HG03159 (cell line): ENCODE measurements around the gene CDK17.
A peak's percentile ranks its signal among the peaks of the same experiment; 100 is the strongest.
"Not testable (repeated sequence)": the region's sequence is repeated elsewhere in the genome, so short reads cannot be mapped to it uniquely, and the experiment has no call there.

Source experiments
- ATAC-seq: cut with Tn5 transposase; IDR thresholded peaks from one replicate; pipeline ENCODE4 v1.9.1; 2021; ENCODE audit warnings: mild to moderate bottlenecking, moderate library complexity; ENCODE audit not compliant: unreplicated experiment

The CDK17 gene

DNA sequence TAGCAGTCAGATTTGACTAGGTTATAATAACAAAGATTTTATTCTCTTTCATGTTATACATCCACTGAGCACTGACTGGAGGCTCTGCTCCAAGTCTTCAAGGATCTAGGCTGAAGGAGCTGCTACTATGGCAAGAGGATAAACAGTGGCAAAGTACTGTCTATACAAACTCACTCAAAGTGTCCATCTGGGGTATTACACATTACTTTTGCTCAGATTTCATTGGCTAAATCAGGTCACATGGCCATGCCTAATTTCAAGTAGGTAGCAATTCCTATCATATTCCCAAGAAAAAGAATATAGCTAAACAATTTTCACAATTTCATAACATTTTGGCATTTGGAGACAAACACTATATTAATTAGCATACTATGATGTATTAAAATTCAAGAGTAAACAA, 40.9 kb downstream of the CDK17 start:
- no peak for ATAC-seq

DNA sequence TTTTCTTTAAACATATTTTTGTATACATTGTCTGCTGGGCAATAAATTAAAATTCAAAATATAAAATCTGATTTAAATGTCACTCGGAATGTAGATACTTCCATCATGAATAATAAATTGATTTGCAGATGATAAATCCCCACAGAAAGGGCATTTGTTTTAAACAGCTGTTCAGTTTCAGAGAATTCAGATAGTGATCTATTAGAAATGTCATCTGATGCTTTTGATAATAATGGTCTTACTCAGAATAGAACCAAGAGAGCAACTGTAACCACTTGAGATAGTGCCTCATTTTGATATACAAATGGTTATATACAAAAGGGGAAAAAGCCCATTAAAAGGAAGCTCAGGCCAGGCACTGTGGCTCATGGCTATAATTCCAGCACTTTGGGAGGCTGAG, 43.4 kb downstream of the CDK17 start:
- ATAC-seq = no peak

DNA sequence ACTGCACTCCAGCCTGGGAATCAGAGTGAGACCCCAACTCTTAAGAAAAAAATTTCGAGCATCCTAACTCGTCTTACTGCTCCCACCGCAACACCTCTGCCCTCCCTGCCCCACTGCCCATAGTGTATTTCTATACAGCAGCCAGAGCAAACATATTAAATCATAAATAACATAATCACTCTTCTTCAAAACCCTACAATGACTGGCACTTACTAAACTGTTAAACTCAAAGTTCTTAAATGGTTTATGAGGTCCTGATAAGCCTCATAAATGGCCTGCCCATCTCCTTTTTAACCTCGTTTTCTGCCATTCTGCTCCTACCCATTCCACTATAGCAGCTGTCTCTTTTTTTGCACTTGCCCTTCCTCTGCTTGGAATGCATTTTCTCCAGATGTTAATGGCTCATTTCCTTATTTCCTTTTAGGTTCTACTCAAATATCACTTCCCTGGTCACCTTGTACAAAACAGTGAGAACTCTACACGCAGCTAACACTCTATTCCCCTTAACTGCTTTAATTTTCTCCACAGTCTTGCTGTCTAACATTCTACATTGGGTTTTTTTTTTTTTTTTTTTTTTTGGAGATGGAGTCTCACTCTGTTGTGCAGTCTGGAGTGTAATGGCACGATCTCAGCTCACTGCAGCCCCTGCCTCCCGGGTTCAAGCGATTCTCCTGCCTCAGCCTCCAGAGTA, 45.2 kb downstream of the CDK17 start:
- no peak for ATAC-seq

DNA sequence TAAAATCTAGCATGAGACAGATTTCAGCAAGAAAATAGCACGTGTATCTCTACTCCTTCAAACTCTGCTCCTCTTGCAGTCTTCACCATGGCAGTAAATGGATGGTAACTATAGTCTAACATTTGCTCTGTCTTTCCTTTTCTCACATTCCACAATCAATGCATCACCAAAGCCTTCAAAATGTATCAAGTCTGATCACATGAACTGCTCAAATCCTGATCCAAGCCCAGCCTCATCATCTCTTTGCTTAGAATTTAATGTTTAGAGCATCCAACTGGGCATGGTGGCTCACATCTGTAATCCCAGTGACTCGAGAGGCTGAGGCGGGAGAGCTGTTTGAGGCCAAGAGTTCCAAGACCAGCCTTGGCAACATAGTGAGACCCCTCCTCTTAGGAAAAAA, 45.9 kb downstream of the CDK17 start:
- no peak for ATAC-seq

DNA sequence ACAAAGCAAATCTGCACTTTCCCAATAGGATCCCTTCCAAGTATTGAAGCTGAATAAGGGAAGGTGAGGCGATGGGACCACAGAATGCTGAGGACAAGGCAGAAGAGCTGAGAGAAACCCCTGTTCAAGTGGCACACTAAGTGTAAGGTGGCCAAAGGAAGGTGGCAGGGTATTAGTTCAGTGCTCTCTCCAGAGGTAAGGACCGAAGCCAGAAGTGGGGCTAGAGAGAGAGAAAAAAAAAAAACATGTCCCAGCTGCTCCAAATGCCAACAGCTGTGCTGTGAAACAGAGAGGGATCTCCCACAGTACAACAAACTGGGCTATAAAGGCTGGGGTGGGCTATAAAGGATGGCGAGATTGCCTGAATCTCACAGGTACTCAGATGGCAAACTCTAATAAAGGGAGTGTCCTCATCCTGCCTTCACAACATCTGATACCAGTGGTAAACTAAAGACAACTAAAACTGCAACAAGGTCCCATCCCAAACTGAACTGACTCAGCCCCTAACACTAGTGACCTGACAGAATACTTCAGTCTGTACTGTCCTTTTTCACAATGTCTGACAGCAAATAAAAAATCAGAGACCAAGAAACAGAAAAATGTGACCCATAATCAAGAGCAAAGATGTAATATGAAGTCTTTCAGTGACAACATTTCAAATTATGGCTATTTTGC, 47.9 kb downstream of the CDK17 start:
- ATAC-seq = no peak

DNA sequence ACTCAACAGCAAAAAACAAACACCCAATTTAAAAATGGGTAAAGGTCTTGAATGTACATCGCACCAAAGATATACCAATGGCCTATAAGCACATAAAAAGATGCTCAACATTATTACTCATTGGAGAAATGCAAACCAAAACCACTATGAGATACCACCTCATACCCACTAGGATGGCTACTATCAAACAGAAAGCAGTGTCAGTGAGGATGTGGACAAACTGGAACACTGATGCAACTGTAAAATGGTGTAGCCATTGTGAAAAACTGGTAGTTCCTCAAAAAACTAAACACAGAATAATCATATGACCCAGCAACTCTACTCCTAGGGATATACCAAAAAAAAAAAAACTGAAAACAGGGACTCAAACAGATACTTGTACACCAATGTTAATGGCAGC, 49.3 kb downstream of the CDK17 start:
- peak; percentile 55 for ATAC-seq

DNA sequence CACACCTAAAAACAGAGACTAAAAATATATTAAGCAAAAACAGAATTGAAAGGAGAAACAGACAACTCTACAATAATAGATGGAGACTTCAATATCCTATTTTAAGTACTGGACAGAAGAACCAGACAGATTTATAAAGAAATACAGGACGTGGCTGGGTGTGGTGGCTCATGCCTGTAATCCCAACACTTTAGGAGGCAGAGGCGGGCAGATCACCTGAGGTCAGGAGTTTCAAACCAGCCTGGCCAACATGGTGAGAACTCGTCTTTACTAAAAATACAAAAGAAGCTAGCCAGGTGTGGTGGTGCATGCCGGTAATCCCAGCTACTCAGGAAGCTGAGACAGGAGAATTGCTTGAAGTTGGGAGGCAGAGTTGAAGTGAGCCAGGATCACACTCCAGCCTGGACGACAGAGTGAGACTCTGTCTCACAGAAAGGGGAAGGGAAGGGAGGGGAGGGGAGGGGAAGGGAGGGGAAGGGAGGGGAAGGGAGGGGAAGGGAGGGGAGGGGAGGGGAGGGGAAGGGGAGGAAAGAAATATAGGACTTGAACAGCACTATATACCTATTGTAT, 53.0 kb downstream of the CDK17 start:
- no peak for ATAC-seq

DNA sequence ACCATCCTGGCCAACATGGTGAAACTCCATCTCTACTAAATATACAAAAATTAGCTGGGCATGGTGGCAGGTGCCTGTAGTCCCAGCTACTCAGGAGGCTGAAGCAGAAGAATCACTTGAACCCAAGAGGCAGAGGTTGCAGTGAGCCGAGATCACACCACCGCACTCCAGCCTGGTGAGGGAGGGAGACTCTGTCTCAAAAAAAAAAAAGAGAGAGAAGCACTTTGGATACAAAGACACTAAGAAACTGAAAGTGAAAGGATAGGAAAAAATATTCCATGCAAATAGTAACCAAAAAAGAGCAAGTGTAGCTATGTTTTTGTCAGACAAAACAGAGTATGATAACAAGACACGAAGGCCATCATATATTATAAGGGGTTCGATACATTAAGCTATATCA, 53.5 kb downstream of the CDK17 start:
- not testable (repeated sequence) for ATAC-seq

DNA sequence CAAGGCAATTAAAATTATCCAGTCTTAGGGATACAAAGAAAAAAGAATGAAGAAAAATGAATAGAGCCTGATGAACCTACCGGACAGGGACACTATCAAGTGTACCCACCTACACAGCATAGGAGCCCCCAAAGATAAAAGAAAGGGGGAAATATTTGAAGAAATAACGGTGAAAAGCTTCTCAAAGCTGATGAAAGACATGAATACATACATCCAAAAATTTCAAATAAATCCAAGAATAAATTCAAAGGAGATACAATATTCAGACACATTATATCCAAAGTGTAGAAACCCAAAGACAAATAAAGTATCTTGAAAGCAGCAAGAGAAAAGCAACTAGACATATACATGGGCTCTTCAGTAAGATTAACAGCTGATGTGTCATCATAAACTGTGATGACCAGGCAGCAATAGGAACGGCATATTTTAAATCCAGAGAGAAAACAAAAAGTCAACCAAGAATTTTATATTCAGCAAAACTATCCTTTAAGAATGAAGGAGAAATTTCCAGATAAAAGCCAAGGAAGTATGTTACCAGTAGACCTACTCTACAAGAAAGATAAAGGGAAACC, 56.0 kb downstream of the CDK17 start:
- no peak for ATAC-seq

DNA sequence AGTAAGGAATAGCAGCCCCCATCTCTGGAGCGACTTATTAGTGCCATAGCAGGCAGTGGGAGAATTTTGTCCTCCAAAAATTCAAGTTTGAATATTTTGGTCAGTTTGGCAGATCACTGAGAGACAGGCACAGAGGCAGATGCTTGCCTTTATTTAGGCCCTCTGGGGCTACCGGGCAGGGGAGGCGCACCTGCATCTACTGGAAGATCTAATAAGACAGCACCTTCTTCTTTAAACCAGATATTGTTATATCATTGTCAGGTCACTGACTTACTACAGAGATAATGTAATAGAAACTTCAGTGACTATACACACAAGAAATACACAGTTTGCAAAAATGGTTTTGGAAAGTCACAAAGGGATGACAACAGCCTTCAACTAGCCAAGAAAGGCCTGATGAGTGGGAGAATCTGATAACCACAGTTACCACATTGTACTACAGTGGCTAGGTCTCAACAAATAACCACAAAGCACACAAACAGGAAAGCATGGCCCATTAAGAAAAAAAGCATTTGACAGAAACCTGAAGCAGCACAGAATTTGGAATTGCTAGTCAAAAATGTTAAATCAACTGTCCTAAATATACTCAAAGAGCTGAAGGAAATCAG, 56.8 kb downstream of the CDK17 start:
- ATAC-seq = no peak

DNA sequence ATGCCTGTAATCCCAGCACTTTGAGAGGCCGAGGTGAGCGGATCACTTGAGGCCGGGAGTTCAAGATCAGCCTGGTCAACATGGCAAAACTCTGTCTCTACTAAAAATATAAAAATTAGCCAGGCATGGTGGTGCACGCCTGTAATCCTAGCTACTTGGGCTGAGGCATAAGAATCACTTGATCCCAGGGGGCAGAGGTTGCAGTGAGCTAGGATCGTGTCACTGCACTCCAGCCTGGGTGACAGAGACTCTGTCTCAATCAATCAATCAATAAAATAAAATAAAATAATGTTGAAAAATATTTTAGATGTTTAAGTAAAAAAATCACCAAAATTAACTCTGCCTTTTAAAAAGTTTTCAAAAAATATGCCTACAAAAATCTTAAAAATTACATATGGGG, 60.6 kb downstream of the CDK17 start:
- ATAC-seq = not testable (repeated sequence)

DNA sequence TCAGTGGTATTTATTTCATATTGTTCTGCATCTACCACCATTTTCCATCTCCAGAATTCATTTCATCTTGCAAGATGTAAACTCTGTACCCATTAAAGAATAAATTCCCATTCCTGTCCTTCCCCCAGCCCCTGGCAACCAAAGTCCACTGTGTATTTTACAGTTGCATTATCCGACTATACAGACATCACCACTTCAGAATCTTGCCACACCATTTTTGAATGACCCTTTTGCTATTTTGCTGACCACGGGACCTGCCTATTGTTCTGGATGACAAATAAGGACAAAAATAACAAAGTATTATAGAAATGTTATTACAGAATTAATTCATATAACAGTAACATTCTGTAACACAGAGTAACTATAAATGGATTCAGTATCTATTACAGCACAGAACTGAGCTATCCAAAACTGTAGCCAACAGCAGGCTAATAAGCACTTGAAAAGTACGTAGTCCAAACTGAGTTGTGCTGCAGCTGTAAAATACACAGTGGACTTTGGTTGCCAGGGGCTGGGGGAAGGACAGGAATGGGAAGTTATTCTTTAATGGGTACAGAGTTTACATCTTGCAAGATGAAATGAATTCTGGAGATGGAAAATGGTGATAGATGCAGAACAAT, 61.3 kb downstream of the CDK17 start:
- no peak for ATAC-seq

DNA sequence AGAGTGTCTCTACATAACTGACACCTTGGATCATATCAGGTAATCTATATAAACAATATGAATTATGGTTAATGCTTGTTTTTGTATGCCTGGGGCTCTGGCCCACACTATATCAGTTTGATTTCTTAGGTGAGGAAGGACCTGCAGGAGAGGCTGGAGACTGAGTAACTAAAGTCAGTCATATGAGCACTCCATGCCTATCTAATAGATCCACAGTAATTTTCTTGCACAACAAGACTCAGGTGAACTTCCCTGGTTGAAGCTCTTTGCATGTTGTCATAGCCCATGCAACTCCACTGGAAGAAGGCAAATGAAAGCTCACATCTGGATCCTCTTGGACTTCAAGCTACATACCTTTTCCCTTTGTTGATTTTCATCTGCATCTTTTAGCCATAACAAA, 62.3 kb downstream of the CDK17 start:
- no peak for ATAC-seq

DNA sequence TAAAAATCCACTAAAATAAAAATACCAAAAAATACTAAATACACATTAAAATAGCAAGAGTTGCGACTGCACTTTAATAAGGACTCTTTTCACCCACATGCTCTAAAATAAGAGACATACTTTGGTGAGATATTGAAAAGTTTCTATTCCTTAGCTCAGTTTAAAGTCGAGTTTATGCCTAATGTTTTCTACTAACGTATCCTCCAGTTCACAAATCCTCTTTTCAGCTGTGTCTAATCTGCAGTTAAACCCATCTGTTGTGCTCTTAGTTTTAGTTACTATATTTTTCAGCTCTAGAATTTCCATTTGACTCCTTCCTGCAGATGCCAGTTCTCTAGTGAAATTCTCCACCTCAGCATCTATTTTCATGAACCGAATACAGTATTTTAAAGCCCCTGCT, 63.8 kb downstream of the CDK17 start:
- ATAC-seq = no peak

DNA sequence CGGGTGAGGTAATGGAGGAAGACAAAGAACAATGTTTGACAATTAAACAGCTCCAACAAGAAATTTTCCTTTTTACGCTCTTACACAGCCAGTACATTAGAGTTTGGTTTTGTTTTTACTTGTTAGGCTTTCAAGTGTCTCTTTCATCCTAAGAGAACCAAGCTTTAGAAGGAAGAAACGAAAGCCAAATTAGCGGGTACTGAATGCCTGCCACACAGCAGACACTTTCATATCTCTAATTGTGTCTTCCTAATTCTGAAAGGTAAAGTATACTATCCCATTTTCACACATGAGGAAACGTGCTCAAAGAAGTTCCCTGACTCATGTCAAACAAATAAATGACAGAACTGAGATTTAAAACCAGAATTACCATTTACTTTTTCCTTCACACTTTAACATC, 65.0 kb downstream of the CDK17 start:
- peak; percentile 85 for ATAC-seq

DNA sequence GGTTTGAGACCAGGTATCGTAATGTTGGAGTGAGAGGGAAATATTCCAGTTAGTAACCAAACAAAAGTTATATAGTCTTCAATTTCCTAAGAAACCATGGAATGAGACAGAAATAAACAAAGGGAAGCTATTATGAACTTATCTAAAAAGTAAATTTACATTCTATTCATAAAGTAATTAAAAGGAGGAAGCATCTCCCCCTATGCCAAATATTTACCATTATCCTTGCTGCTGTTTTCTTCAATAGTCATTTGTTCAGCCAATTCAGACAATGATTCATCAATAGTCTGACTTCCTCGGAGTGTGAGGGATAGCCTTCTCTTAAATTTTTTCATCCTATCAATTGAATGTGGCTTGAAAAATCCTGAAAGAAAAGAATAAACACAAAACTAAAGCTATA, 65.7 kb downstream of the CDK17 start:
- no peak for ATAC-seq

DNA sequence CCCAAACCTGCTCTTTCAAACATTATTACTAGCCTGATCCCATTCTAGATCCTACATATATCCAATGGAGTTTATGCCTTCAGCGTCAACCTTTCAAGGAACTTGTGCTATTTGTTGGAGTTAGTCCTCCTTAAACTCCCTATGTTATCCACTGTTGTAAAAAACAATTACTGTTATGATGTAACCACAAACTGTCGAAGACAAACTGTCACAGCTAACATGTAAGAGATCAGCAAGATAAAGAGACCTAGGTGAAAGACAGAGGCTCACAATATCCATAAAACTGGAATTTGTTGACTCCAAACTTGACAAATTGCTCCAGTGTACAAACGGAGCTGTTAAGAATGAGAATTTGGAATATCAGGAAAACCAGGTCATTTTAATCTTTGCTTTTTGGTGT, 70.7 kb downstream of the CDK17 start:
- no peak for ATAC-seq

DNA sequence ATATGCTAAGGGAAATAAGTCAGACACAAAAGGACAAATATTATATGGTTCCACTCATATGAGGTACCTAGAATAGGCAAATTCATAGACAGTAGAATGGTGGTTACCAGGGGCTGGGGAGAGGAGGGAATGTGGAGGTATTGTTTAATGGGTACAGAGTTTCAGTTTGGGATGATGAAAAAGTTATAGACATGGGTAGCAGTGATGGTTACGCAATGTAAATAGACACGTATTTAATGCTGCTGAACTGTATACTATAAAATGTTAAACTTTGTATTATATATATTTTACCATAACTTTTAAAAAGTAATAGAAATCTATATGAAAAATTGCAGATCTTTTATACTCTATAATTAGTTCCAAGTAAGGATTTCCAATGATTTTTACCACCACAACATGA, 71.2 kb downstream of the CDK17 start:
- no peak for ATAC-seq

DNA sequence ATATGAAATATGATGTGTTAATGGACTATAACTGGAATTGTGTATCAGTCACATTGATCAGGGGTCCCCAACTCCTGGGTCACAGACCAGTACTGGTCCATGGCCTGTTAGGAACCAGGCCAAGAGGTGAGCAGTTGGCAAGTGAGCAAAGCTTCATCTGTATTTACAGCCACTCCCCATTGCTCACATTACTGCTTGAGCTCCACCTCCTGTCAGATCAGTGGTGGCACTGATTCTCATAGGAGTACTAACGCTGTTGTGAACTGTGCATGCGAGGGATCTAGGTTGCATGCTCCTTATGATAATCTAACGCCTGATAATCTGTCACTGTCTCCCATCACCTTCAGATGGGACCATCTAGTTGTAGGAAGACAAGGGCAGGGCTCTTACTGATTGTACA, 72.3 kb downstream of the CDK17 start:
- ATAC-seq = no peak

DNA sequence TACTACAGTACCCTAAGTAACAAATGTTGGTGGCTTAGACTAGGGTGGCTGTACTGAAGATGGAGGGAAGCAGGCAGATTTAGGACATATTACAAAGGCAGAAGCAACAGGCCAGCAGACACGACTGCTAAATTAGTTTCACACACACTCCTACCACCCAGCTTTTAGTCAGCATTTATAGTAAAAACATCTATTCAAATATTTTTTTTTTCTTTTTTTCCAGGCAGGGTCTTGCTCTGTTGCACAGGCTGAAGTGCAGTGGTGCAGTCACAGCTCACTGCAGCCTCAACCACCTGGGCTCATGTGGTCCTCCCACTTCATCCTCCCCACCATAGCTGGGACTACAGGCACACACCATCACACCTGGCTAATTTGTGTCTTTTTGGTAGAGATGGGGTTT, 72.9 kb downstream of the CDK17 start:
- peak; percentile 77 for ATAC-seq

DNA sequence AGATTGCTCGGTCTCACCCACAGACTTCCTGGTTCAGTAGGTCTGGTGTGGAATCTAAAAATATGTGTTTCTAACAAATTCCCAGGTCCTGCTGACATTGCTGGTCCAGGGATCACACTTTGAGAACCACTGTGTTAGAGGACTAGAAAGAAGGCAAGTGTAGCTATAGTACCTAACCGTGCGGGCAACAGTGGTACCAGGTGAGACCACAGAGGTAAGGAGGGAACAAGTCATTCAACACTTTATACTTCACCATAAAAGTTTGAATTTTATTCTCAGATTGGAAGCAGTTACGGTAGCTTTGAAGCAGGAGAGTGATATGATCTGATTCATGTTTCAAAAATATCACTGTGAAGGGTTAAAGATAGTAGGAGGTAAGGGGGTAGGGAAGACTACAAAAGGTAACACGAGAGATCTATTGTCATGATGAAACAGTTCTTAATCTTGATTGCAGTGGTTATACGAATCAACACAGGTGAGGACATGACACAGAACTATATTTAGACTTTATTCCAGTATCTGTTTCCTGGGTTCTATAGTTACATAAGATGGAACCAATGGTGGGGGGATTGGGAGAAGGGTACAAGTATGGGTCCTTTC, 73.5 kb downstream of the CDK17 start:
- no peak for ATAC-seq
